OCI-M2 (cell line): Measurements from ENCODE around the gene CORO1C.

Experiments used
- DNase-seq: peaks from one replicate; lab custom pipeline; 2025; ENCODE audit not compliant: unreplicated experiment; lab: John Stamatoyannopoulos, UW

CORO1C gene

GRCh38 chr12:108700833-108701541 lies 30.3 kb downstream of the CORO1C start:
- DNase-seq: no peak

GRCh38 chr12:108699955-108700563 lies 31.3 kb downstream of the CORO1C start:
- peak; percentile 55 for DNase-seq

GRCh38 chr12:108697905-108698304 lies 33.4 kb downstream of the CORO1C start:
- no peak for DNase-seq

- no peak for DNase-seq
Measured at GRCh38 chr12:108696996-108697290, 34.4 kb downstream of the CORO1C start.

- no peak for DNase-seq
Measured at GRCh38 chr12:108696111-108696995, 35.0 kb downstream of the CORO1C start.

GRCh38 chr12:108694812-108695278 lies 36.5 kb downstream of the CORO1C start:
- no peak for DNase-seq

- DNase-seq: no peak
Measured at GRCh38 chr12:108693751-108694150, 37.6 kb downstream of the CORO1C start.

- no peak for DNase-seq
Measured at GRCh38 chr12:108693186-108693730, 38.1 kb downstream of the CORO1C start.

- DNase-seq: no peak
Measured at GRCh38 chr12:108691998-108692808, 39.1 kb downstream of the CORO1C start.

- DNase-seq: peak; percentile 79
Measured at GRCh38 chr12:108691175-108691997, 39.9 kb downstream of the CORO1C start.

- no peak for DNase-seq
Measured at GRCh38 chr12:108690542-108691174, 40.7 kb downstream of the CORO1C start.

- DNase-seq: no peak
Measured at GRCh38 chr12:108690191-108690518, 41.2 kb downstream of the CORO1C start.

GRCh38 chr12:108689314-108690190 lies 41.8 kb downstream of the CORO1C start:
- no peak for DNase-seq

- DNase-seq: no peak
Measured at GRCh38 chr12:108686780-108687179, 44.5 kb downstream of the CORO1C start.

GRCh38 chr12:108685469-108686260 lies 45.7 kb downstream of the CORO1C start:
- DNase-seq: no peak

- no peak for DNase-seq
Measured at GRCh38 chr12:108683906-108684556, 47.3 kb downstream of the CORO1C start.

GRCh38 chr12:108681317-108681716 lies 50.0 kb downstream of the CORO1C start:
- no peak for DNase-seq
